Measurements from ENCODE around the gene KLF13. TPM values are rescaled to one million over a fixed set of nuclear protein-coding genes. Genes with fewer than 3 reads are reported as not detected.
"Not testable (repeated sequence)": the region's sequence is repeated elsewhere in the genome, so short reads cannot be mapped to it uniquely, and the experiment has no call there.

The KLF13 gene
- polyA plus RNA-seq, 1 experiment = 16.8 TPM

GRCh38 chr15:31353931-31354330 is 27.3 kb downstream of the KLF13 start:
- H3K4me3 ChIP-seq (ENCODE audit: low read depth, low read length) = no peak overlapping the region
- DNase-seq (ENCODE audit: low read depth, low spot score) = no peak
- no peaks in the 10 kb centered on the region; the same call in 1 of the 2 replicates for H3K9me3 ChIP-seq (ENCODE audit: control insufficient read depth, insufficient read depth, low read length)
- TF ChIP-seq CTCF (IDR thresholded peaks at IDR 0.05; ENCODE audit: low read depth, low read length) = no peak
- H3K27me3 ChIP-seq (ENCODE audit: control insufficient read depth, insufficient read depth, low read length) = no peaks in the 10 kb centered on the region
- H3K27ac ChIP-seq (ENCODE audit: low read depth, low read length) = peak overlapping the region; percentile 94
- CTCF ChIA-PET = interaction anchor here (0.7 to 1.6 kb wide), 3 partner anchors 81 to 135 kb away, joined by 3 to 4 read pairs (median 3); no protein-coding TSS in a partner anchor
- POLR2A ChIA-PET = interaction anchor here (0.9 to 1.5 kb wide), 2 partner anchors 12 to 27 kb away, joined by 3 to 5 read pairs; partner anchors contain the start of gene KLF13

- H3K9me3 ChIP-seq (ENCODE audit: control insufficient read depth, insufficient read depth, low read length); DNase-seq (ENCODE audit: low read depth, low spot score); H3K4me3 ChIP-seq (ENCODE audit: low read depth, low read length); H3K27ac ChIP-seq (ENCODE audit: low read depth, low read length); POLR2A ChIA-PET; H3K27me3 ChIP-seq (ENCODE audit: control insufficient read depth, insufficient read depth, low read length): not testable (repeated sequence)
- CTCF ChIA-PET = interaction anchor here (1.5 kb wide), 1 partner anchor 133 kb away, joined by 4 read pairs; no protein-coding TSS in a partner anchor
Observed at GRCh38 chr15:31356097-31356496, 29.5 kb downstream of the KLF13 start.

- CTCF ChIA-PET = interaction anchor here (1.5 kb wide), 1 partner anchor 132 kb away, joined by 4 read pairs; no protein-coding TSS in a partner anchor
- H3K9me3 ChIP-seq (ENCODE audit: control insufficient read depth, insufficient read depth, low read length) = no peaks in the 10 kb centered on the region; the same call in 1 of the 2 replicates
- POLR2A ChIA-PET = no interaction called here
- no peak for DNase-seq (ENCODE audit: low read depth, low spot score)
- H3K27ac ChIP-seq (ENCODE audit: low read depth, low read length) = no peak overlapping the region
- H3K4me3 ChIP-seq (ENCODE audit: low read depth, low read length) = no peak overlapping the region
- TF ChIP-seq CTCF (IDR thresholded peaks at IDR 0.05; ENCODE audit: low read depth, low read length) = no peak
- no peaks in the 10 kb centered on the region for H3K27me3 ChIP-seq (ENCODE audit: control insufficient read depth, insufficient read depth, low read length)
Observed at GRCh38 chr15:31357148-31357547, 30.5 kb downstream of the KLF13 start.

- POLR2A ChIA-PET = no interaction called here
- no peak overlapping the region for H3K4me3 ChIP-seq (ENCODE audit: low read depth, low read length)
- no peak overlapping the region for H3K27ac ChIP-seq (ENCODE audit: low read depth, low read length)
- CTCF ChIA-PET = no interaction called here
- no peak for DNase-seq (ENCODE audit: low read depth, low spot score)
- no peaks in the 10 kb centered on the region; the same call in 1 of the 2 replicates for H3K9me3 ChIP-seq (ENCODE audit: control insufficient read depth, insufficient read depth, low read length)
- no peak for TF ChIP-seq CTCF (IDR thresholded peaks at IDR 0.05; ENCODE audit: low read depth, low read length)
- no peaks in the 10 kb centered on the region for H3K27me3 ChIP-seq (ENCODE audit: control insufficient read depth, insufficient read depth, low read length)
Observed at GRCh38 chr15:31358163-31358562, 31.5 kb downstream of the KLF13 start.

- TF ChIP-seq CTCF (IDR thresholded peaks at IDR 0.05; ENCODE audit: low read depth, low read length) = no peak
- ChIA-PET CTCF (no interaction called here), POLR2A (no interaction called here)
- no peak overlapping the region for H3K27ac ChIP-seq (ENCODE audit: low read depth, low read length)
- H3K9me3 ChIP-seq (ENCODE audit: control insufficient read depth, insufficient read depth, low read length) = no peaks in the 10 kb centered on the region; the same call in 1 of the 2 replicates
- DNase-seq (ENCODE audit: low read depth, low spot score) = no peak
- no peaks in the 10 kb centered on the region for H3K27me3 ChIP-seq (ENCODE audit: control insufficient read depth, insufficient read depth, low read length)
- no peak overlapping the region for H3K4me3 ChIP-seq (ENCODE audit: low read depth, low read length)
Observed at GRCh38 chr15:31358957-31359701, 32.5 kb downstream of the KLF13 start.

Data from AG04450 (cell line).